Measurements from ENCODE around the gene NUMA1. TPM values are rescaled to one million over a fixed set of nuclear protein-coding genes. Genes with fewer than 3 reads are reported as not detected.

The NUMA1 gene
- total and polyA plus RNA-seq, 2 of the 8 experiments (the other 6 are each of a cell fraction or from before 2014, with no cell fraction given): 101 to 107 TPM

DNA sequence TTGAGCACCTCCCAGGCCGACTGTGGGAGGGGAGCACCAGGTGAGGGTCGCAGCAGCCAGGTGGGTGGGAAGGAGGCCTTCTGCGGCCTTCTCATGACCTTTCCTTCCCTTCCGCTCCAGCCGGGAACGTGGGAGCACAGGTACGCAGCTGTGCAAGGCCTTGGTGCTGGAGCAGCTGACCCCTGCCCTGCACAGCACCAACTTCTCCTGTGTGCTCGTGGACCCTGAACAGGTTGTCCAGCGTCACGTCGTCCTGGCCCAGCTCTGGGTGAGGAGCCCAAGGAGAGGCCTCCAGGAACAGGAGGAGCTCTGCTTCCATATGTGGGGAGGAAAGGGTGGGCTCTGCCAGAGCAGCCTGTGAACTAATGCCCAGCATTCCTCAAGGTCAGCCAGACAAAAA lies 79.1 kb downstream of the NUMA1 start (continued):
- TF ChIP-seq, protein P1, sequence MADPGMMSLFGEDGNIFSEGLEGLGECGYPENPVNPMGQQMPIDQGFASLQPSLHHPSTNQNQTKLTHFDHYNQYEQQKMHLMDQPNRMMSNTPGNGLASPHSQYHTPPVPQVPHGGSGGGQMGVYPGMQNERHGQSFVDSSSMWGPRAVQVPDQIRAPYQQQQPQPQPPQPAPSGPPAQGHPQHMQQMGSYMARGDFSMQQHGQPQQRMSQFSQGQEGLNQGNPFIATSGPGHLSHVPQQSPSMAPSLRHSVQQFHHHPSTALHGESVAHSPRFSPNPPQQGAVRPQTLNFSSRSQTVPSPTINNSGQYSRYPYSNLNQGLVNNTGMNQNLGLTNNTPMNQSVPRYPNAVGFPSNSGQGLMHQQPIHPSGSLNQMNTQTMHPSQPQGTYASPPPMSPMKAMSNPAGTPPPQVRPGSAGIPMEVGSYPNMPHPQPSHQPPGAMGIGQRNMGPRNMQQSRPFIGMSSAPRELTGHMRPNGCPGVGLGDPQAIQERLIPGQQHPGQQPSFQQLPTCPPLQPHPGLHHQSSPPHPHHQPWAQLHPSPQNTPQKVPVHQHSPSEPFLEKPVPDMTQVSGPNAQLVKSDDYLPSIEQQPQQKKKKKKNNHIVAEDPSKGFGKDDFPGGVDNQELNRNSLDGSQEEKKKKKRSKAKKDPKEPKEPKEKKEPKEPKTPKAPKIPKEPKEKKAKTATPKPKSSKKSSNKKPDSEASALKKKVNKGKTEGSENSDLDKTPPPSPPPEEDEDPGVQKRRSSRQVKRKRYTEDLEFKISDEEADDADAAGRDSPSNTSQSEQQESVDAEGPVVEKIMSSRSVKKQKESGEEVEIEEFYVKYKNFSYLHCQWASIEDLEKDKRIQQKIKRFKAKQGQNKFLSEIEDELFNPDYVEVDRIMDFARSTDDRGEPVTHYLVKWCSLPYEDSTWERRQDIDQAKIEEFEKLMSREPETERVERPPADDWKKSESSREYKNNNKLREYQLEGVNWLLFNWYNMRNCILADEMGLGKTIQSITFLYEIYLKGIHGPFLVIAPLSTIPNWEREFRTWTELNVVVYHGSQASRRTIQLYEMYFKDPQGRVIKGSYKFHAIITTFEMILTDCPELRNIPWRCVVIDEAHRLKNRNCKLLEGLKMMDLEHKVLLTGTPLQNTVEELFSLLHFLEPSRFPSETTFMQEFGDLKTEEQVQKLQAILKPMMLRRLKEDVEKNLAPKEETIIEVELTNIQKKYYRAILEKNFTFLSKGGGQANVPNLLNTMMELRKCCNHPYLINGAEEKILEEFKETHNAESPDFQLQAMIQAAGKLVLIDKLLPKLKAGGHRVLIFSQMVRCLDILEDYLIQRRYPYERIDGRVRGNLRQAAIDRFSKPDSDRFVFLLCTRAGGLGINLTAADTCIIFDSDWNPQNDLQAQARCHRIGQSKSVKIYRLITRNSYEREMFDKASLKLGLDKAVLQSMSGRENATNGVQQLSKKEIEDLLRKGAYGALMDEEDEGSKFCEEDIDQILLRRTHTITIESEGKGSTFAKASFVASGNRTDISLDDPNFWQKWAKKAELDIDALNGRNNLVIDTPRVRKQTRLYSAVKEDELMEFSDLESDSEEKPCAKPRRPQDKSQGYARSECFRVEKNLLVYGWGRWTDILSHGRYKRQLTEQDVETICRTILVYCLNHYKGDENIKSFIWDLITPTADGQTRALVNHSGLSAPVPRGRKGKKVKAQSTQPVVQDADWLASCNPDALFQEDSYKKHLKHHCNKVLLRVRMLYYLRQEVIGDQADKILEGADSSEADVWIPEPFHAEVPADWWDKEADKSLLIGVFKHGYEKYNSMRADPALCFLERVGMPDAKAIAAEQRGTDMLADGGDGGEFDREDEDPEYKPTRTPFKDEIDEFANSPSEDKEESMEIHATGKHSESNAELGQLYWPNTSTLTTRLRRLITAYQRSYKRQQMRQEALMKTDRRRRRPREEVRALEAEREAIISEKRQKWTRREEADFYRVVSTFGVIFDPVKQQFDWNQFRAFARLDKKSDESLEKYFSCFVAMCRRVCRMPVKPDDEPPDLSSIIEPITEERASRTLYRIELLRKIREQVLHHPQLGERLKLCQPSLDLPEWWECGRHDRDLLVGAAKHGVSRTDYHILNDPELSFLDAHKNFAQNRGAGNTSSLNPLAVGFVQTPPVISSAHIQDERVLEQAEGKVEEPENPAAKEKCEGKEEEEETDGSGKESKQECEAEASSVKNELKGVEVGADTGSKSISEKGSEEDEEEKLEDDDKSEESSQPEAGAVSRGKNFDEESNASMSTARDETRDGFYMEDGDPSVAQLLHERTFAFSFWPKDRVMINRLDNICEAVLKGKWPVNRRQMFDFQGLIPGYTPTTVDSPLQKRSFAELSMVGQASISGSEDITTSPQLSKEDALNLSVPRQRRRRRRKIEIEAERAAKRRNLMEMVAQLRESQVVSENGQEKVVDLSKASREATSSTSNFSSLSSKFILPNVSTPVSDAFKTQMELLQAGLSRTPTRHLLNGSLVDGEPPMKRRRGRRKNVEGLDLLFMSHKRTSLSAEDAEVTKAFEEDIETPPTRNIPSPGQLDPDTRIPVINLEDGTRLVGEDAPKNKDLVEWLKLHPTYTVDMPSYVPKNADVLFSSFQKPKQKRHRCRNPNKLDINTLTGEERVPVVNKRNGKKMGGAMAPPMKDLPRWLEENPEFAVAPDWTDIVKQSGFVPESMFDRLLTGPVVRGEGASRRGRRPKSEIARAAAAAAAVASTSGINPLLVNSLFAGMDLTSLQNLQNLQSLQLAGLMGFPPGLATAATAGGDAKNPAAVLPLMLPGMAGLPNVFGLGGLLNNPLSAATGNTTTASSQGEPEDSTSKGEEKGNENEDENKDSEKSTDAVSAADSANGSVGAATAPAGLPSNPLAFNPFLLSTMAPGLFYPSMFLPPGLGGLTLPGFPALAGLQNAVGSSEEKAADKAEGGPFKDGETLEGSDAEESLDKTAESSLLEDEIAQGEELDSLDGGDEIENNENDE (IDR thresholded peaks at IDR 0.05; ENCODE audit: insufficient replicate concordance, low read length): no peak
